GM23338 (cell line): Measurements from ENCODE around the gene UBLCP1. TPM values are rescaled to one million over a fixed set of nuclear protein-coding genes. Genes with fewer than 3 reads are reported as not detected.

ENCODE experiments used
- ATAC-seq: fragments of 200-7000 bp; cut with Tn5 transposase; 3 replicates; pipeline ENCODE4 v1.9.1; 2020
- DNase-seq: peaks from one replicate; pipeline ENCODE4 v3.0.0-alpha.2; 2015; ENCODE audit warnings: low spot score
- H2AFZ ChIP-seq: fragments of 200-600 bp; sonication (generic); 2 replicates; pipeline ENCODE4 v1.8.0; 2016; ENCODE audit warnings: antibody characterized with exemption, mild to moderate bottlenecking, moderate library complexity
- H3F3A ChIP-seq: fragments of 200-600 bp; sonication (generic); replicated peaks from 2 replicates; pipeline ENCODE4 v1.8.0; 2017; ENCODE audit warnings: antibody characterized with exemption, mixed run types, low read depth
- H3K27ac ChIP-seq: fragments of 200-600 bp; sonication (generic); 2 replicates; pipeline ENCODE4 v1.6.1; 2016; ENCODE audit warnings: low read depth
- H3K27me3 ChIP-seq: fragments of 200-600 bp; sonication (generic); 2 replicates; pipeline ENCODE4 v1.8.0; 2016; ENCODE audit warnings: mild to moderate bottlenecking, mixed run types, moderate library complexity; ENCODE audit not compliant: insufficient read depth
- H3K36me3 ChIP-seq: fragments of 200-600 bp; sonication (generic); 2 replicates; pipeline ENCODE4 v1.8.0; 2016; ENCODE audit warnings: mild to moderate bottlenecking; ENCODE audit not compliant: insufficient read depth
- H3K4me1 ChIP-seq: fragments of 200-600 bp; sonication (generic); 2 replicates; pipeline ENCODE4 v1.8.0; 2016; ENCODE audit warnings: mild to moderate bottlenecking, moderate library complexity; ENCODE audit not compliant: insufficient read depth
- H3K4me2 ChIP-seq: fragments of 200-600 bp; sonication (generic); 2 replicates; pipeline ENCODE4 v1.7.1; 2017; ENCODE audit warnings: mixed run types
- H3K4me3 ChIP-seq: fragments of 200-600 bp; sonication (generic); 2 replicates; pipeline ENCODE4 v1.6.1; 2016; ENCODE audit warnings: mixed run types
- H3K79me2 ChIP-seq: fragments of 200-600 bp; sonication (generic); replicated peaks from 2 replicates; pipeline ENCODE4 v1.8.0; 2017; ENCODE audit warnings: mild to moderate bottlenecking; ENCODE audit not compliant: insufficient read depth
- H3K9me2 ChIP-seq: fragments of 200-600 bp; sonication (generic); 2 replicates; pipeline ENCODE4 v1.8.0; 2017; ENCODE audit not compliant: insufficient read depth
- H4K20me1 ChIP-seq: fragments of 200-600 bp; sonication (generic); replicated peaks from 2 replicates; pipeline ENCODE4 v1.8.0; 2017; ENCODE audit warnings: mild to moderate bottlenecking; ENCODE audit not compliant: insufficient read depth
- H3K27ac Mint-ChIP-seq: 2 replicates; pipeline ENCODE4 v1.8.0; 2020; ENCODE audit warnings: inconsistent platforms, mild to moderate bottlenecking, moderate library complexity, mixed read lengths
- H3K27me3 Mint-ChIP-seq: 3 replicates; pipeline ENCODE4 v1.8.0; 2022; ENCODE audit warnings: low read depth, mild to moderate bottlenecking, moderate library complexity, mixed read lengths, inconsistent platforms; ENCODE audit not compliant: insufficient read depth, poor library complexity
- H3K36me3 Mint-ChIP-seq: 3 replicates; pipeline ENCODE4 v1.8.0; 2021; ENCODE audit warnings: low read depth, mild to moderate bottlenecking, inconsistent platforms, moderate library complexity, mixed read lengths
- H3K4me1 Mint-ChIP-seq: 3 replicates; pipeline ENCODE4 v1.8.0; 2020; ENCODE audit warnings: mild to moderate bottlenecking, inconsistent platforms, mixed read lengths
- H3K4me3 Mint-ChIP-seq: 3 replicates; pipeline ENCODE4 v1.8.0; 2021; ENCODE audit warnings: moderate library complexity, mild to moderate bottlenecking, inconsistent platforms, mixed read lengths
- H3K9me3 Mint-ChIP-seq: 3 replicates; pipeline ENCODE4 v1.8.0; 2020; ENCODE audit warnings: moderate library complexity, mild to moderate bottlenecking, inconsistent platforms, mixed read lengths
- CREB1 ChIP-seq: fragments of 250-450 bp; sonication (Bioruptor Pico); IDR thresholded peaks from 2 replicates; pipeline ENCODE4 v1.5.0; 2020; ENCODE audit warnings: low read depth, mild to moderate bottlenecking, moderate library complexity
- CTCF ChIP-seq, 2 experiments: fragments of 200-600 bp in 1 of 2; sonication (generic) in 1 of 2; conservative IDR thresholded peaks; 2 replicates each; pipeline versions ENCODE4 v1.5.1 to v1.6.1; 2016 to 2017; ENCODE audit warnings: antibody characterized with exemption in 2 of 2, low read depth in 2 of 2, mild to moderate bottlenecking in 2 of 2, moderate library complexity in 1 of 2
- ETS1 ChIP-seq: IDR thresholded peaks from 2 replicates; pipeline ENCODE4 v1.6.1; 2016; ENCODE audit warnings: antibody characterized with exemption
- EZH2 ChIP-seq: fragments of 200-600 bp; sonication (generic); IDR thresholded peaks from one replicate; pipeline ENCODE4 v1.8.0; 2017; ENCODE audit warnings: antibody characterized with exemption, mild to moderate bottlenecking, low read depth; ENCODE audit not compliant: unreplicated experiment
- EZH2phosphoT487 ChIP-seq: fragments of 200-600 bp; sonication (generic); IDR thresholded peaks from one replicate; pipeline ENCODE4 v1.8.1; 2018; ENCODE audit warnings: antibody characterized with exemption; ENCODE audit not compliant: unreplicated experiment
- NANOG ChIP-seq: IDR thresholded peaks from 2 replicates; pipeline ENCODE4 v1.6.1; 2016; ENCODE audit warnings: antibody characterized with exemption, borderline replicate concordance
- REST ChIP-seq: IDR thresholded peaks from one replicate; pipeline ENCODE4 v1.6.1; 2018; ENCODE audit warnings: antibody characterized with exemption; ENCODE audit not compliant: unreplicated experiment
- STAT1 ChIP-seq: IDR thresholded peaks from one replicate; pipeline ENCODE4 v1.6.1; 2016; ENCODE audit warnings: antibody characterized with exemption; ENCODE audit not compliant: unreplicated experiment
- ZNF114 ChIP-seq: fragments of 250-450 bp; sonication (Bioruptor Pico); IDR thresholded peaks from 2 replicates; pipeline ENCODE4 v1.5.0; 2020; ENCODE audit warnings: mild to moderate bottlenecking, moderate library complexity
- ZNF331 ChIP-seq: fragments of 250-450 bp; sonication (Bioruptor Pico); IDR thresholded peaks from 2 replicates; pipeline ENCODE4 v1.5.0; 2020; ENCODE audit warnings: low read depth, mild to moderate bottlenecking, moderate library complexity
- polyA plus RNA-seq: library from polyadenylated mRNA; unstranded; fragments of >200 nt; fragmentation: Nextera tagmentation; extraction: Ambion mirVana; gene quantifications from 2 replicates; pipeline ENCODE4 v1.2.1, GENCODE V29; 2016
- total RNA-seq: library from RNA; depleted of rRNA; stranded (reverse); fragments of >200 nt; shearing (Covaris generic); gene quantifications from 2 replicates; pipeline ENCODE4 v1.2.3, GENCODE V29; 2014

Gene UBLCP1
- total and polyA plus RNA-seq, 2 experiments from 2014 or later, result 45.0 to 56.1 TPM

DNA sequence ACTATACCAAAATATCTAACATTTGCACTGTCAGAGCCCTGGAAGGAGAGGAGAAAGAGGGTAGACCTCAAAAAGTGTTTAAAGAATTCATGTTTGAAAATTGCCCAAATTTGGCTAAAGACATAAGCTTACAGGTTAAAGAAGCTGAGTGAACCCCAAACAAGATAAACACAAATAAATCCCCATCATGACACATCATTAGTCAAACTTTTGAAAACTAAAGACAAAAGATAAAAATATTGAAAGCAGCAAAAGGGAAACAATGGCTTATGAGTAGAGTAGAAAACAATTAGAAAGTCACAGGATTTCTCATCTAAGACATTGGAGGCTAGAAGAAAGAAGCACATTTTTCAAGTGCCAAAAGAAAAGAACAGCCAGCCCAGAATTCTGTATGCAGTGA lies 6.1 kb upstream of the UBLCP1 start (continued):
- TF ChIP-seq REST (no peak), EZH2phosphoT487 (no peak), STAT1 (no peak), ZNF114 (no peak), NANOG (no peak), CREB1 (no peak), CTCF (conservative IDR thresholded peaks at IDR 0.05; ENCODE audit: low read depth in 2 of 2) (no peak)

GRCh38 chr5:159257629-159258283 lies 5.3 kb upstream of the UBLCP1 start:
- no peak overlapping the region for H3K4me3 Mint-ChIP-seq
- peaks cover 4% of the 10 kb centered on the region; the same call in 1 of the 2 replicates for H3K27me3 ChIP-seq
- ATAC-seq (no peak), DNase-seq (peak; percentile 3)
- H3K4me2 ChIP-seq, result no peak overlapping the region
- no peaks in the 10 kb centered on the region for H3K4me1 ChIP-seq
- H3K27ac ChIP-seq, result no peak overlapping the region
- no peaks in the 10 kb centered on the region; the same call in 2 of the 3 replicates for H3K4me1 Mint-ChIP-seq
- H3K4me3 ChIP-seq, result no peak overlapping the region
- no peaks in the 10 kb centered on the region for H3K9me2 ChIP-seq
- no peaks in the 10 kb centered on the region for H3K36me3 Mint-ChIP-seq
- peaks cover 3% of the 10 kb centered on the region; the same call in 1 of the 3 replicates for H3K9me3 Mint-ChIP-seq
- no peak overlapping the region; the same call in 1 of the 2 replicates for H2AFZ ChIP-seq
- H3K27me3 Mint-ChIP-seq, result peaks cover 2% of the 10 kb centered on the region
- no peak for TF ChIP-seq EZH2phosphoT487
- H3K36me3 ChIP-seq, result no peaks in the 10 kb centered on the region
- no peaks in the 10 kb centered on the region for H3F3A ChIP-seq
- H3K27ac Mint-ChIP-seq, result no peak overlapping the region; the same call in 1 of the 2 replicates
- no peaks in the 10 kb centered on the region for H3K79me2 ChIP-seq
- no peaks in the 10 kb centered on the region for H4K20me1 ChIP-seq

DNA sequence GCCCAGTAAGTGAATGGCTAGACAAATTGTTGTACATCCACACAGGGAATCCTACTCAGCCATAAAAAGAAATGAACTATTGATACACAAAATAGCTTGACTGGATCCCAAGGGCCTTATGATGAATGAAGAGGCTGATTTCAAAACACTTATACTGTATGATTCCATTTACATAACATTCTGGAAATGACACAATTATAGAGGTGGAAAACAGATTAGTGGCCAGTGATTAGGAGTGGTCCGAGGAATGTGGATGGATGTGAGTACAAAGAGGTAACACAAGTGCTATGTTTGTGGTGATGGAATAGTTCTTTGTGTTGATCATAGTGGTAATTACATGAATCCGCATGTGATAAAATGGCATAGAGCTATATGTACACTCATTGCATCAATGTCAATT lies 4.7 kb upstream of the UBLCP1 start:
- Mint-ChIP-seq H3K4me3 (no peak overlapping the region), H3K36me3 (no peaks in the 10 kb centered on the region), H3K9me3 (peaks cover 3% of the 10 kb centered on the region; the same call in 2 of the 3 replicates), H3K27ac (no peak overlapping the region), H3K27me3 (peaks cover 2% of the 10 kb centered on the region), H3K4me1 (no peaks in the 10 kb centered on the region; the same call in 2 of the 3 replicates)
- H3K4me3 ChIP-seq, result no peak overlapping the region
- H4K20me1 ChIP-seq, result no peaks in the 10 kb centered on the region
- peaks cover 4% of the 10 kb centered on the region; the same call in 1 of the 2 replicates for H3K27me3 ChIP-seq
- H2AFZ ChIP-seq, result no peak overlapping the region
- H3K36me3 ChIP-seq, result no peaks in the 10 kb centered on the region
- H3K4me2 ChIP-seq, result no peak overlapping the region
- H3K27ac ChIP-seq, result no peak overlapping the region
- H3K9me2 ChIP-seq, result no peaks in the 10 kb centered on the region
- no peak for ATAC-seq
- no peaks in the 10 kb centered on the region for H3K79me2 ChIP-seq
- no peaks in the 10 kb centered on the region for H3F3A ChIP-seq
- H3K4me1 ChIP-seq, result no peaks in the 10 kb centered on the region
- no peak for DNase-seq
- TF ChIP-seq STAT1, result no peak
- TF ChIP-seq ETS1, result no peak
- no peak for TF ChIP-seq NANOG
- TF ChIP-seq CTCF (conservative IDR thresholded peaks at IDR 0.05; ENCODE audit: low read depth in 2 of 2), result no peak
- TF ChIP-seq EZH2, result no peak
- no peak for TF ChIP-seq ZNF331
